GM12873 (cell line): ENCODE data around the gene ZNF566.
A peak's percentile ranks its signal among the peaks of the same experiment; 100 is the strongest.

ENCODE experiments used
- CTCF ChIP-seq: IDR thresholded peaks from 2 replicates; pipeline ENCODE4 v1.5.1; 2012; ENCODE audit warnings: low read depth, mild to moderate bottlenecking, moderate library complexity, low read length, control low read depth; ENCODE audit not compliant: insufficient read depth; ENCODE audit errors: missing control alignments

The ZNF566 gene

GRCh38 chr19:36514012-36514612, 24.8 kb upstream of the ZNF566 start:
- no peak for TF ChIP-seq CTCF

GRCh38 chr19:36508325-36508724, 19.0 kb upstream of the ZNF566 start:
- no peak for TF ChIP-seq CTCF

- TF ChIP-seq CTCF, result no peak
Observed at GRCh38 chr19:36501973-36502372, 12.6 kb upstream of the ZNF566 start.

GRCh38 chr19:36497001-36497400, 7.6 kb upstream of the ZNF566 start:
- no peak for TF ChIP-seq CTCF

GRCh38 chr19:36492689-36493453, 3.5 kb upstream of the ZNF566 start:
- TF ChIP-seq CTCF, result peak; percentile 74

- TF ChIP-seq CTCF, result no peak
Observed at GRCh38 chr19:36489920-36490415, 607 bp upstream of the ZNF566 start.

- peak; percentile 35 for TF ChIP-seq CTCF
Observed at GRCh38 chr19:36488846-36489117, 579 bp downstream of the ZNF566 start.
